Activated CD4-positive, alpha-beta T cell treated with anti-CD3 and anti-CD28 coated beads for 36 hours (primary cell): ENCODE data around the gene USP13. TPM values are rescaled to one million over a fixed set of nuclear protein-coding genes. Genes with fewer than 3 reads are reported as not detected.

Source experiments
- ATAC-seq: fragments of 200-7000 bp; cut with Tn5 transposase; one replicate; pipeline ENCODE4 v1.10.0; 2021; ENCODE audit warnings: mild to moderate bottlenecking, moderate library complexity
- CTCF ChIA-PET: fragments of 350-600 bp; sonication (Branson Sonifier 250); formaldehyde crosslinking; loops from one replicate; lab custom pipeline; 2021; ENCODE audit warnings: antibody characterized with exemption; lab: Charles Lee
- POLR2A ChIA-PET: fragments of 350-600 bp; sonication (Branson Sonifier 250); formaldehyde crosslinking; loops from one replicate; lab custom pipeline; 2021; ENCODE audit warnings: antibody characterized with exemption, inconsistent platforms; lab: Charles Lee
- DNase-seq: peaks from one replicate; pipeline ENCODE4 v3.0.0-alpha.2; 2020
- H3K27ac Mint-ChIP-seq: one replicate; pipeline ENCODE4 v1.8.0; 2021; ENCODE audit warnings: mixed read lengths
- H3K27me3 Mint-ChIP-seq: one replicate; pipeline ENCODE4 v1.8.0; 2021; ENCODE audit warnings: mixed read lengths
- H3K36me3 Mint-ChIP-seq: one replicate; pipeline ENCODE4 v1.8.0; 2021; ENCODE audit warnings: low read depth, mixed read lengths
- H3K4me1 Mint-ChIP-seq: one replicate; pipeline ENCODE4 v1.8.0; 2021; ENCODE audit warnings: mixed read lengths
- H3K4me3 Mint-ChIP-seq: one replicate; pipeline ENCODE4 v1.8.0; 2021; ENCODE audit warnings: mild to moderate bottlenecking, moderate library complexity, mixed read lengths
- H3K9me3 Mint-ChIP-seq: one replicate; pipeline ENCODE4 v1.8.0; 2021; ENCODE audit warnings: low read depth, mixed read lengths
- intact Hi-C, 2 experiments: fragments of 100-400 bp; cut with DNase I in 1 of 2; cut with micrococcal nuclease in 1 of 2; formaldehyde crosslinking; loops; one replicate each; pipeline versions ENCODE4 v1.14.2 to v1.15.1; 2022 to 2024; cut with DNase I, micrococcal nuclease
- total RNA-seq, 2 experiments: library from RNA; stranded (reverse); gene quantifications; one replicate each; pipeline ENCODE4 v1.2.3, GENCODE V29; 2021

USP13 gene
- total RNA-seq, 2 experiments from 2014 or later, result 11.2 to 11.6 TPM

DNA sequence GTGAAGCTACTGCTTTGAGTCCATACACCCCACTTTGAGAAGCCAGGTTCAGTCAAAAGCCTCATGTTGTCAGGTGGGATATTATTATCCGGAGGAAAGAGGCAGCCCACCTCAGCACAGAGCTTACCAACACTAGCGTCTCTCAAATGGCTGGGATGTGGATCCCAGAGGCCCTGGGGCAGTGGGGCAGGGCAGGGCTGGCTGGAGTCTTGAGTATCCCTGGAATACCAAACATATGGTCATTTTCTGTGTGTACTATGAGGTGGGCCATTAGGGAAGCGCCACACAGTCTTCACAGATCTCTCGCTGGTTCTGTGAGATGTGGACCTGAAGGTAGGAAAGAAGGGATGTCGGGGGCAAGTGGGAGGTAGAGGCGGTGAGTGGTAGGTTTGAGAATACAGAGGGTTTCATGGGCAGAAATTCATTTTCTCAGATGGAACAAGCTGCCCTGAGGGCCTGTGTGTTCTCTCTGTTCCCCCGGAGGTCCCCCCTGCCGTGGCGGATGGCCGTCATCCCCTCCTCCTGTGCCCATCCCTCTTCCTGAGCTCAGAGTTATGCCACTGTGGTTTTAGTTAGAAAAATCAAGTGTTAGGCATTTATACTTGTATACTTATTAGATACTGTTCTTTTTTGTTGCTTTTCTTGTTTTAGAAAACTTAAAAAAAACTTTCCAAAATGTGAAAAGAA is 66.4 kb downstream of the USP13 start:
- no peak for DNase-seq
- no peak for ATAC-seq
- Mint-ChIP-seq H3K36me3 (peaks cover 23% of the 10 kb centered on the region), H3K4me1 (peaks cover 4% of the 10 kb centered on the region), H3K27ac (no peak overlapping the region), H3K9me3 (no peaks in the 10 kb centered on the region), H3K4me3 (no peak overlapping the region), H3K27me3 (no peaks in the 10 kb centered on the region)
- CTCF ChIA-PET, result interaction anchor here (0.7 kb wide), 1 partner anchor 18 kb away, joined by 3 read pairs; no protein-coding TSS in a partner anchor
- intact Hi-C loops, result no loop called here
- POLR2A ChIA-PET, result no interaction called here

DNA sequence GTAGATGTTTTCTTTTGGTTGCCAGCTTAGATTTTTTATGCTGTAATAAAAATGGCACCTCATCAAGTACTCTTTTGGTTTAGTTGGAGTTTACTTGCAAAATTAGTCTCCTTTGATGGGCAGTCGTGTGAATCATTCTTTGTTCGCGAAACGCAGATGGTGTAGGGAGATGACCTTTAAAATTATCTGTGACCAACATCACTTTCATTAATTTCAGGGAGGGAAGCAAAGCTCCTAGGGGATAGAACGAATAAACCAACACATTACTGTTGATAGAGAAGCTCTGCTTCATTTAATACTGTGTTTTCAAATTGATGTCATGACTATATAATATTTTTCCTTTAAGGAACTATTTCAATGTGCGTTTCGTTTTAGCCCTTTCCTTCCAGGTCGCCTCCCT is 67.4 kb downstream of the USP13 start:
- intact Hi-C loops, result no loop called here
- H3K4me3 Mint-ChIP-seq, result no peak overlapping the region
- H3K4me1 Mint-ChIP-seq, result peaks cover 4% of the 10 kb centered on the region
- peaks cover 22% of the 10 kb centered on the region for H3K36me3 Mint-ChIP-seq
- CTCF ChIA-PET, result no interaction called here
- POLR2A ChIA-PET, result no interaction called here
- no peaks in the 10 kb centered on the region for H3K27me3 Mint-ChIP-seq
- H3K9me3 Mint-ChIP-seq, result no peaks in the 10 kb centered on the region
- DNase-seq, result no peak
- no peak for ATAC-seq
- no peak overlapping the region for H3K27ac Mint-ChIP-seq

DNA sequence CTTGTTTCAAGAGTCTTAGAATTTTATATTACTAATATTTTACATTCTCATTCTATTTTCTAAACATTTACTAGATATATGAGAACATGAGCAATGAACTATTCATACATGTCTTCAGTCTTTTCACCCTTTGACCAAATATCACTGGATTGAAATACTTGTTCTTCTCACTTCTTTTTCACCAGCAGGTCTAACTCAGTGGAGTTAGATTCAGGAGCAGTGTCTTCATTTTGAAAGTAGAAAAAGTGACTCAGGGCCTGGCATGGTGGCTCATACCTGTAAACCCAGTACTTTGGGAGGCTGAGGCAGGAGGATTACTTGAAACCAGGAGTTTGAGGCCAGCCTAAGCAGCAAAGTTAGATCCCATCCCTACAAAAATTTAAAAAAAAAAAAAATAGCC is 70.8 kb downstream of the USP13 start:
- no peak overlapping the region for H3K4me3 Mint-ChIP-seq
- H3K4me1 Mint-ChIP-seq, result no peaks in the 10 kb centered on the region
- intact Hi-C loops, result no loop called here
- POLR2A ChIA-PET, result no interaction called here
- CTCF ChIA-PET, result no interaction called here
- ATAC-seq (peak; percentile 66), DNase-seq (peak; percentile 9)
- no peak overlapping the region for H3K27ac Mint-ChIP-seq
- peaks cover 18% of the 10 kb centered on the region for H3K36me3 Mint-ChIP-seq
- H3K9me3 Mint-ChIP-seq, result no peaks in the 10 kb centered on the region
- no peaks in the 10 kb centered on the region for H3K27me3 Mint-ChIP-seq

DNA sequence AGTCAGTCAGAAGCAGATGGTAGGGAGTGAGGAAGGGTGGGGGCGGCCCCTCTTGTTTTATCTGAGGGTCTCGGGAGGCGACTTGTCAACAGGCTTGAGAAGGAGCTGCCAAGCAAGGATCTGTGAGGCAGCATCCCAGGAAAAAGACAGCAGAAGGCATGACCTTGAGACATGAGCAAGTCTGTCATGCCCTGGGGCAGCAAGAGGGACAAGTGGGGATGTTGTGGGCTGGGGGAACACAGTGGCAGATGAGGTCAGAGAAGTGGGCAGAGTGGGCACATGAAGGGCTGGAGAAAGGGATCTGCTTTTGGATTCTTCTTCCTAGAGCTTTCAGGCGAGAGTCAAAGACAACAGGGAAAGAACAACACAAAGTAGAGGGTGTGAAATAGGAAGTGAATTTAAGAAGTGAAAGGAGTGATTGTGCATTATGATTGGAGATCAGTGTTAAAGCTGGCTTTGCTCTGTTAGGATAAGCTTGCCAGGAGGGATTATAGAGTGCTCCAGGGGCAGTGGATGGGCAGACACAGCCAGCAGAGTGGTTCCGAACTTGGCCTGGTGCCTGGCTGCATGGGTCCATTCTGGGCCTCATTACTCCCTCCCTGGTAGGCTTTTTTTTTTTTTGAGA is 73.3 kb downstream of the USP13 start:
- no peak overlapping the region for H3K4me3 Mint-ChIP-seq
- H3K27me3 Mint-ChIP-seq, result no peaks in the 10 kb centered on the region
- ChIA-PET CTCF (no interaction called here), POLR2A (no interaction called here)
- no peak overlapping the region for H3K27ac Mint-ChIP-seq
- DNase-seq, result no peak
- intact Hi-C loops, result no loop called here
- H3K36me3 Mint-ChIP-seq, result peaks cover 22% of the 10 kb centered on the region
- H3K4me1 Mint-ChIP-seq, result no peaks in the 10 kb centered on the region
- no peak for ATAC-seq
- no peaks in the 10 kb centered on the region for H3K9me3 Mint-ChIP-seq

DNA sequence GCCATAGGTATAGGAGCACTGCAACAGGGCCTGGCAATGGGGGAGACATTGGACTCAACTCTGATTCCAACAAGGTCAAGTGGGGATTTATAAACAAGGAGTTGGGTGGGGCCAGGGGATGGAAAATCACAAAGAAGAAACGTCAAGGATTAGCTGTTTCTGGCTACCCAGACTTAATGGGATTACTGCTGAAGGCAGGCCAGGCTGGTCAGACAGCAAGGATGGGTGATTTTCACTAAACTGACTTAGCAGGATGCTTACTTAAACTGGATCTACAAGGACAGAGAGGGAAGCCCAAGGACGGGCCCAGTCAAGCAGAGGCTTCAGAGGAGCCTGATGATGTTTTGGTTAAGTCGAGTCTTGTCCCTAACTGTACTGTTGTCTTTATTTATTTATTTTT is 76.2 kb downstream of the USP13 start:
- ChIA-PET POLR2A (no interaction called here), CTCF (no interaction called here)
- no peaks in the 10 kb centered on the region for H3K27me3 Mint-ChIP-seq
- DNase-seq (no peak), ATAC-seq (no peak)
- H3K4me1 Mint-ChIP-seq, result no peaks in the 10 kb centered on the region
- intact Hi-C loops, result no loop called here
- no peaks in the 10 kb centered on the region for H3K9me3 Mint-ChIP-seq
- peaks cover 11% of the 10 kb centered on the region for H3K36me3 Mint-ChIP-seq
- no peak overlapping the region for H3K27ac Mint-ChIP-seq
- no peak overlapping the region for H3K4me3 Mint-ChIP-seq

DNA sequence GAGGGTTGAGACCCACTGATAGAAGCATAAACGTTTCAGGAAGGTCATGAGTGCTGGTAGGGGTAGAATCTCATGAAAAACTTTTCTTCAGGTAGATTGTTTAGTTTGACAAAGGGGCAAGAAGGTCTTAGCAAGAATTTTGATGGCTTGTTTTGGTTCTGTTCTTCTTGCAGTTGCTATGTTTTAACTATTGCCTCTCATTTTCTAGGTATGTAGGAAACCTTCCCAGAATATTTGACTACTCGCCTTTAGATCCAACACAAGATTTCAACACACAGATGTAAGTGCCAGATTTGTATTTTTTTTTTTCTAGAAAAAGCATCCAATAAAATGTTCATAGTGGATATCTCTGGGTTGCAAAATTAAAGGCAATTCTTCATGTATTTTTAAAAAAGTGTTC is 77.1 kb downstream of the USP13 start:
- no peak for DNase-seq
- ChIA-PET POLR2A (no interaction called here), CTCF (no interaction called here)
- Mint-ChIP-seq H3K27ac (no peak overlapping the region), H3K4me3 (no peak overlapping the region), H3K36me3 (peaks cover 11% of the 10 kb centered on the region), H3K9me3 (no peaks in the 10 kb centered on the region), H3K27me3 (no peaks in the 10 kb centered on the region), H3K4me1 (peaks cover 7% of the 10 kb centered on the region)
- ATAC-seq, result no peak
- intact Hi-C loops, result no loop called here

DNA sequence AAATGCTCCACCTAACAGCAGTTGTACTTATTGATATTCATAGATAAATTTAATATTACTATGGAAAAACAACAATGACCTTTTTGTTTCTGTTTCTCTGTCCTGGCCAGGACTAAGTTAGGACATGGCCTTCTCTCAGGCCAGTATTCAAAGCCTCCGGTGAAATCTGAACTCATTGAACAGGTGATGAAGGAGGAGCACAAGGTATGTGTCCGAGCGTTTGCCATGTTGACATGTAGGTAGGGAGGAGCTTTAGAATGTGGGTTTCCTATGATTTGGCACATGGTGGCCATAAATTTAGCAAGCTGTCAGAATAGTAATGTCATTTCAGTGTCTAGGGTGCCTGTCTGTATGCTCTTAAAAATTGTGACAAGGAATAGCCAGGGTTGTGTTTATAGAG is 77.7 kb downstream of the USP13 start:
- DNase-seq, result no peak
- peaks cover 8% of the 10 kb centered on the region for H3K4me1 Mint-ChIP-seq
- CTCF ChIA-PET, result no interaction called here
- H3K27me3 Mint-ChIP-seq, result no peaks in the 10 kb centered on the region
- intact Hi-C loops, result no loop called here
- no peak overlapping the region for H3K27ac Mint-ChIP-seq
- POLR2A ChIA-PET, result no interaction called here
- no peak overlapping the region for H3K4me3 Mint-ChIP-seq
- no peak for ATAC-seq
- H3K36me3 Mint-ChIP-seq, result peaks cover 11% of the 10 kb centered on the region
- no peaks in the 10 kb centered on the region for H3K9me3 Mint-ChIP-seq

DNA sequence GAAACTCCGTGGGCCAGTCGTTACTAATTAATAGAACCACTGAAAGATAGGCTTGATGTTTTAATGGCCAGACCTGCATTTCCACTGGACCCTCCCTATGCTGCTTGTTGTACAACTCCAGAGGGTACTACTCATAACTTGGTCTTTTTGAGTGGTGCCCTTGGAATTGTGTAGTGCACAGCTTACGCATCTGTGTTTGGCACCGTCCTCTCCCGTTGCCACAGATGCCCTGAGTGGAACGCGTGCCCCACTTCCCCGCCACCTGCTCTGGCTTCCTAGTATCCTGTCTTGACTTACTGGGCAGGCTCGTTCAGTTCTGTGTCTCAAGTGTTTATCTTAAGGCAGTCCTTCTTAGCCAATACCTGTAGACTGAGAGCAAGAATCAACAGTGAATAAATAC is 78.7 kb downstream of the USP13 start:
- no peak overlapping the region for H3K27ac Mint-ChIP-seq
- H3K4me1 Mint-ChIP-seq, result peaks cover 8% of the 10 kb centered on the region
- ChIA-PET POLR2A (no interaction called here), CTCF (no interaction called here)
- H3K4me3 Mint-ChIP-seq, result no peak overlapping the region
- H3K9me3 Mint-ChIP-seq, result no peaks in the 10 kb centered on the region
- ATAC-seq, result no peak
- intact Hi-C loops, result no loop called here
- peaks cover 11% of the 10 kb centered on the region for H3K36me3 Mint-ChIP-seq
- DNase-seq, result no peak
- H3K27me3 Mint-ChIP-seq, result no peaks in the 10 kb centered on the region

DNA sequence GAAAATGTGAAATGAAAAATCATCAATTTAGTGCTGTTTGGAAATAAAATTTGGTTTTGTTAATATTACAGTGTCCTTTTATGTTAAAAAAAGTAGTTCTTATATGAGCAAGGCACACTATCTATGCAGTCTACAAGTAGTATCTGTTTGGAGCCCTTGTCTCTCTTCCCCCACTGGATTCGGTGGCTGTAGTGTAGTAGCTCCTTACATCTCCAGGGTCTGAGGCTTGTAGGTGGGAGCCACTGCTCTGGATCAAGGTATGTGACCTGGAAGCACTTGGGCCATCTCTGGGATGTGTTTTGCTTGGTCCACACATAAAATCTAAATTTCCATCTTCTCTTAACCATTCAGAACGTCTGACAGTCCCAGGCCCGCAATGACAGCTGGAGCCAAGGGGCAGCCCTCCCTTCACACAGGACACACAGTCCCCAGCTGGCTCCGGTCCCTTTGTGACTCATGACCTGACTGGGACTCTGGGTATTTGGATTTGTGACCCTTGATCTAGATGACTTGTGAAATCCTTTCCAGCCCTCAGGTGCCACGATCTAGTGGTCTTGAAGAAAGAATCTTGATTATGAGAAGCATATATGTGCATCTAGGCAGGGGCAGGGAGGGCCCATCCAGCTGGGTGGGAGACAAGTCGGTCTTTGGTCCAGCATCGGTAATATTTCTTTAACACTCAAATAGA is 80.0 kb downstream of the USP13 start:
- H3K9me3 Mint-ChIP-seq, result no peaks in the 10 kb centered on the region
- intact Hi-C loops, result no loop called here
- CTCF ChIA-PET, result interaction anchor here (0.5 to 0.7 kb wide), 3 partner anchors 17 to 83 kb away, joined by 3 read pairs; no protein-coding TSS in a partner anchor
- no peak for ATAC-seq
- POLR2A ChIA-PET, result no interaction called here
- peaks cover 14% of the 10 kb centered on the region for H3K36me3 Mint-ChIP-seq
- no peaks in the 10 kb centered on the region for H3K27me3 Mint-ChIP-seq
- H3K4me1 Mint-ChIP-seq, result peaks cover 8% of the 10 kb centered on the region
- H3K4me3 Mint-ChIP-seq, result no peak overlapping the region
- H3K27ac Mint-ChIP-seq, result no peak overlapping the region
- DNase-seq, result no peak

DNA sequence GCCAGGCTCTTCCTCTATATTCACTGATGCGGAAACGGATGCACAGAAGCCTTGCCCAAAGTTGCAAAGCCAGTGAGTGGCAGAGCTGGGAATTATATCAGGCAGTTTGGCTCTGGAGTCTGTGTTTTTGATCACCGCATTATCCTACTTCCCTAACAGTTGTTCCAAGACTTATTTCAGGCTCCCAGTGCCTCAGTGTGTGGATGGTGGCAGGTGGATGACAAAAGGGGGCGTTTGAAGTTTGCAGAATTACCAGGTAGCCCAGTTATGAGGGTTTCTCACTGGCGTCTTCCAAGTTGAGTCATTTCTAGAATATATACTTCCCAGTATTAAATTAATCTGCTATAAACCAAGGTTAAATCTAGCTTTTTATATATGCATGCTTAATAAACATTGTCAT is 81.0 kb downstream of the USP13 start:
- no peak for DNase-seq
- H3K9me3 Mint-ChIP-seq, result no peaks in the 10 kb centered on the region
- H3K27me3 Mint-ChIP-seq, result no peaks in the 10 kb centered on the region
- no peak overlapping the region for H3K27ac Mint-ChIP-seq
- intact Hi-C loops, result no loop called here
- ATAC-seq, result no peak
- H3K4me3 Mint-ChIP-seq, result no peak overlapping the region
- POLR2A ChIA-PET, result no interaction called here
- CTCF ChIA-PET, result no interaction called here
- peaks cover 14% of the 10 kb centered on the region for H3K36me3 Mint-ChIP-seq
- H3K4me1 Mint-ChIP-seq, result peaks cover 8% of the 10 kb centered on the region

DNA sequence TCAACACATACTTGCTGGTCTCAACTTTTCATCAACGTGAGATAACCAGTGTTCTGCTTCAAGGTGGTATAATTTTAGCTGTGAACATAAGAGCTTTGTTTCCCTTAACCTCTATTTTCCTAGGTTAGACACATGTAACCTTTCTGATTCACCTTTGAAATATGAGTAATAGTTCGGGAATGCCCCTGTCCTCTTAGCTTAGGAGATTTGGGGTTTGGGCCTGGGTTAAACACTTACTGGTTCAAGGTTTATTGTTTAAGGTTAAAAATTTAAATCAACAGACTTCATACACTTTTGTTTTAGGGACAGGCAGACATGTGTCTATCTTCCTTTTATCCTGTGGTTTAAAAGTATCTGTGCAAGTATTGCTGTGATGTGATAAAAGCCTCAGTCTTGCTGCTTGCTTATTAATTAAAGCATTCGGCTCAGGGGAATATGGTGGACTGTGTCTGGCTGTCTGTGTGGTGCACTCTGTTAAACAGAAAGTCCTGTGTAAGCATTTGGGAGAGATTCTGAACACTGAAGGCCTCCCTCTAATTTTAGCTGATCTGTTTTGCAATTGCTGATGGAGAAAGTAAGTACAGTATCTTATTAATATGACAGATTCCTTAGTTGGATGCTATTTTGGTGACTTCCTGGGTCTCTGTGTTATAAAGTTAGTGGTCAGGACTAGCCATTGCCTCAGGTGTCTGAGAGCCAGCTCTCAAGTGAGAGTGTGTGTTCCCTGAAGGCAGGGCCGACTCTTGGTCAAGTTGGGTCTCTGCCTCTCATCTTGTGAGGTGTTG is 81.8 kb downstream of the USP13 start:
- intact Hi-C loops, result no loop called here
- H3K27me3 Mint-ChIP-seq, result no peaks in the 10 kb centered on the region
- no peak for DNase-seq
- H3K36me3 Mint-ChIP-seq, result peaks cover 14% of the 10 kb centered on the region
- H3K27ac Mint-ChIP-seq, result no peak overlapping the region
- CTCF ChIA-PET, result no interaction called here
- no peak overlapping the region for H3K4me3 Mint-ChIP-seq
- POLR2A ChIA-PET, result no interaction called here
- H3K9me3 Mint-ChIP-seq, result no peaks in the 10 kb centered on the region
- peaks cover 8% of the 10 kb centered on the region for H3K4me1 Mint-ChIP-seq
- ATAC-seq, result no peak
